NCI-H1105 treated with DMSO at 0.1 percent for 48 hours (cell line): Measurements from ENCODE around the gene TMEM272.

Experiments used
- DNase-seq: peaks from one replicate; lab custom pipeline; 2025; lab: John Stamatoyannopoulos, UW

Gene TMEM272

GRCh38 chr13:51849145-51850101, 4.4 kb upstream of the TMEM272 start:
- no peak for DNase-seq

- no peak for DNase-seq
These were observed 3.7 kb upstream of the TMEM272 start for GRCh38 chr13:51848674-51849073.

- no peak for DNase-seq
These were observed 1.8 kb upstream of the TMEM272 start for GRCh38 chr13:51846756-51847155.

- no peak for DNase-seq
These were observed 769 bp upstream of the TMEM272 start for GRCh38 chr13:51845574-51846318.

GRCh38 chr13:51843529-51843928, 1.4 kb downstream of the TMEM272 start:
- DNase-seq, result no peak

- no peak for DNase-seq
These were observed 3.2 kb downstream of the TMEM272 start for GRCh38 chr13:51841732-51842131.

- DNase-seq, result no peak
These were observed 4.1 kb downstream of the TMEM272 start for GRCh38 chr13:51840917-51841316.

DNA sequence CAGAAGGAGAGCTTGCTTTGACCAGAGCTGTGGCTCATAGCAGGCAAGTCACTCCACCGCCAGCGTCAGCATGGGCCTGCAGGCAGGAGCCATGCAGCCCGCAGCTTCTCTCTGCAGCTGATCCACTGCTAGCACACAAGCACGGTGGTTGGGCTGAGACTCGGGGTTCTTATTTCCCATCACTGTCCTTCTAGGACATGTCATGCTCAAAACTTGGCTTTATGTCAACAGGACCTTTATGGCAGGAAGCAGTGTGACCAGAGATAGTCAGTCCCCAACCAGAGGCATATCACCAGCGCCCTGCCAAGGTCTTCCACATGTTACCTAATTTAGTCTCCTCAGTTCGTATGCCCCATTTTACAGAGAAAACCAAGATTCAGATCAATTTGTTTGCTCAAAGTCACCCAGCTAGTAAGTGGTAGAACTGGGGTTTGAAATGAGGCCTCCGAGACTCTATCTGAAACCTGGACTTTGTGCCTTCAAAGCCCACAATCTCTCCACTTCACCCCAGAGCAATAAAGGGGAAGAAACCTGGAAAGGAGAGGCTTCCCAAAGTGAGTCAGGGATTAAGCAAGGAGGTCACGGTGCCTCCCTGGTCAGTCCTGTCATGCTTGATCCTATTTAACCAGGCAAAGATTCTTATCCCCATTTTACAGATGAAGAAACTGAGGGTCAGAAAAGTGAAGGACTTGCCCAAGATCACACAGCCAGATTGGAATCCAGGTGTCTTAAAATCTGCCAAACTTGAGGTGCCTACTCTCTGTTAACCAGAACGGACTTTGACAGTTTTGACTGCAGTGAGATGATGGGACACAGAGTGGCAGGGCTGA, 5.1 kb downstream of the TMEM272 start:
- DNase-seq, result no peak

DNA sequence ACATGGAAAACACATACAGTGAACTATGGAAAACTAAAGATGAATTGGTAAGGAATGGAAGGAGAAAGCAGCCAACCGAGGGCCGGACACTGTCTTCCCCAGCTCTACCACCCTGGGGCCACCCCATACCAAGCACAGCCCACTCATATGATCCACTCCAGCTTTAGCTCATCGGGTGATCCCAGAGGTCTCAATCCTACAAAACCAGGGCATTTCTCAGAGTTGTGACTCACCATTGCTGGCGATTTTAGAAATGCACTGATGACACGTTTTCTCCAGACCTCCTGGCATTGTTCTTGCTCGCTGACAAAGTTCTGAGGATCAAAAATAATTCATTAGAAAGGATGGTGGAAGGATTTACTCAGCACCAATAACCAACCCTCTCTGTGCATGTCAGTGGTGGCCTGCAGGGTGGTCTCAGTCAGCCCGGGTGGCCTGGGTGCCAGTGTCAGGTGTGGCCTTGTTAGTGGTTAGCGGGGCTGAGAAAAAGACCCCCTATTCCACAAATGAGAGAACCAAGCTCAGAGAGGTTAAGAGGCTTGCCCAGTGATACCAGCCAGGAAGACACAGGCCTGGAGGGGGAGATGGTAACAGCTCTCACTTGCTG, 6.6 kb downstream of the TMEM272 start:
- DNase-seq, result no peak

GRCh38 chr13:51837016-51837415, 8.0 kb downstream of the TMEM272 start:
- no peak for DNase-seq

GRCh38 chr13:51834581-51835171, 10.3 kb downstream of the TMEM272 start:
- DNase-seq, result no peak

DNA sequence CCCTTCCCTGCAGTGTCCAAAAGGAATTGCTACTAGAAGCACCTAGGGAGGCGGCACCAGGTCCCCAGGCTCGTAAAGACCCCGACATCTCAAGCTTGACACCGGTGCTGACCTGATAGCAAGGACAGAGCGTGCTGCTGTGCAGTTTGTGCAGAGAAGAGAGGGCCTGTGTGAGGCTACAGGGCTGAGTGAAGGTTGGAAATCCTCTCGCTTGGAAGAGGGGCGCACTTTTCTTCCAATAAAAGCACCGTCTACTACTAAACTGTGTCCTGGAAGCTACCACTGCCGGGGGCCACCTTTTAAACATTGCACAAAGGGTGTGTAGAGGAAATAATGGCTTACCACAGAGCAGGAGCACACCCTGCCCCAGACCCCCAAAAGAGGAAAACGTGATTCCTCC, 11.0 kb downstream of the TMEM272 start:
- DNase-seq, result no peak

- DNase-seq, result no peak
These were observed 12.4 kb downstream of the TMEM272 start for GRCh38 chr13:51832471-51833152.

DNA sequence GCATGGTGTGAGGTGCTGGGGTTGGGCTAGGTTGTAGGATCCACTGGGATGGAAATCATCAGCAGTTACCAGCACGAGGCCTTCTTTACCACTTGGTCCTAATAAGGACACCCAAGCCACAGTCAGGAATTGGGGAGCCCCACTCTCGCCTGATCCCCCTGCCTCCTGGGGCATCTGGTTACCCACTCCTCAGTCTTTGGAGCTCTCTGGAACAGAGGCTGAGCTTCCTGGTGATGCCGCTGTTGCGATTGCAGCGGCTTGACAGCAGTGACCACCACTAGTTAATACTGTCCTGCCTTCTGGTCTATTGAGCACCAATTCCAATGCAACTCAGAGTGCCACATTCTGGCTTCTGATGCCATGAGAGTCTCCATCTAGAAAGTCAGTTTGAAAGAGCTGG, 13.5 kb downstream of the TMEM272 start:
- no peak for DNase-seq

DNA sequence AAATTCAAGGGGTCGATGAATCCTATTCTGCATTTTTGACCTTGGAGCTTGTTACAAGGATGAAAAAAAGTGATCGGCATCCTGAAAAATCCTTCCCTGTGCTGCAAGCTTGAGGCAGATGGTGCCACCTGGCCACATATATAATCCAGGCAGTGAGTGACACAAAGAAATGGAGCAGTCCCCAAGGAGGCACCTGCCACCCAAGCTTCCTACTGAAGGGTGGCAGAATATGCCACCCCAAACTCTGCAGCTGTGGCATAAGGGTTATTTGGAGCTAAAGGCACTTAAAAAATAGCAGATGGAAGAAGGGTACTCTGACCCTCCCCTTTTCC, 15.4 kb downstream of the TMEM272 start:
- DNase-seq, result no peak

DNA sequence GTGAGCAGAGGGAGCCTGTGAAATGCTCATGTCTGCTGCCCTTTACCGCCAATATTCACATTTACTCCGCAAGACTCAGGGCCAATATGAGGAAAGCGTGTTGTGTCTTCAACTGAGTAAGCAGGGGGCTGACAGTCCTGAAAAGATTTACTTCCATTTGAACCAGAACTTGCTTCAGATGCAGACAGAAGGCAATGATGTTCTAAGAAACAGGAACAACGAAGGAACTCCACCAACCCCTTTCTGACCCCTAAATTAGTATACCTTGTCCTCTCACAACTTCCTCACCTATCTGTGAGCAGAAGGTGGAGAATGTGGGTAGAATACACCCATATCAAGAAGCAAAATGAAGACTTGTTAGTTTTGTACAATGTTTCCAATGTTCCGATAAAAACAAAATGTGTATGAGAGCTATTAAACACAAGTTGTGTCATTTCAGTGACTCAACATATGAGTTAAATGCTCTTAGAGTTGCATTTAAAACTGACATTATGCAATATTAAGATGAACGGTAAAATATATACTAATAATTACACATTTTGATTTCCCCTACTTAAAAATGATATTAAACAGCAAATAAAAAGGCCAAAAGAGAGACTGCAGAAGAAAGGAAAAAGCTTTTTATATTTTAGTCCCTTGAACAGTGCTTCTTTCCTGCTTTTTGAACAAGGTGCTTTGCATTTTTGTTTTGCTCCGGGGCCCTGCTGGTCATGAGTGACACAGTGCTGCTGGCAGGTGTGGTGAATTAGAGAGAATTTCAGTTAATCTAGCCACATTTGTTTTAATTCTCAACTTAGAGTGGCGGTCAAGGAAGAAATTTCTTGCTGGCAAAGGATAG, 16.0 kb downstream of the TMEM272 start:
- DNase-seq, result no peak

DNA sequence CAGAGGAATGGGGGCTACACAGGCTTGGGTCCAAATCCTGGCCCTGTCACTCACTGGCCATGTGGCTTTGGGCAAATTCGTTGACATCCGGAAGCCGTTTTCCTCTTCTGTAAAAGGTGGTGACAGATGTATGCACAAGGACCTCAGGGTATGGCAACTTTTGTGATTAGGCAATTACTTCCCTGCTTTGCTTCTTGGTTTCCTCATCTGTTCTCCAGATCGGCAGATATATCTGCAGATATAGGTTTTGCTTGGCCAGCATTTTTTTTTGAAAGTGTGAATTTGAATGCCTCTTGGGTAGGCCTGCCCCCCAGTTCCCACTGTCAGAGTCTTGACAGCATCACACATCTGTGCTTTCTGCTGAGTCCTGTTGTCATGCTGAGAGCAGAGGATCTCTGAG, 17.7 kb downstream of the TMEM272 start:
- DNase-seq, result no peak

- no peak for DNase-seq
These were observed 18.4 kb downstream of the TMEM272 start for GRCh38 chr13:51826606-51827005.

DNA sequence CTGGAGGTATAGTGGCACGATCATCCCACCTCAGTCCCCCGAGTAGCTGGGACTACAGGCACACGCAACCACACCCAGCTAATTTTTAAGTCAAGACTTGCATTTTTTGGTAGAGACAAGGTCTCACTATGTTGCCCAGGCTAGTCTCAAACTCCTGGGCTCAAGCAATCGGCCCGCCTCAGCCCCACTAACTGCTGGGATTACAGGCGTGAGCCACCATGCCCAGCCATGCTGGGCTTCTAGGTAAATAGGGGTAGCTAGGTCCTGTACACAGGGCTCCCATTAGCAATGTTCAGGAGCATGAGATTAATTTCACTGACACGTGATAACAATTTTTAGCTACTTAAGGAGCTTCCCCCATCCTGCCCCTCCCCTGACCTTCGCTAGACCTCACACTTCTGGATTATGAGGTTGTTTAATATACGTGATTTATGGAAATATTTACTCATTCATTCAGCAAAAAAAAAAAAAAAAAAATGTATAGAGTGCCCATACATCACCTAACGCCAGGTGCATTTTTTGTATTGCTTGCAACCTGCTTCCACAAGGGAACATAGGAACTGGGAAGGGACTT, 19.2 kb downstream of the TMEM272 start:
- no peak for DNase-seq

GRCh38 chr13:51825165-51825592, 19.8 kb downstream of the TMEM272 start:
- no peak for DNase-seq
